SK-N-MC (cell line): ENCODE results near the gene HMGN3.

ENCODE experiments used
- EZH2 ChIP-seq: fragments of 200-600 bp; sonication (generic); IDR thresholded peaks from one replicate; pipeline ENCODE4 v1.6.1; 2017; ENCODE audit warnings: antibody characterized with exemption
- FOXP2 ChIP-seq: optimal IDR thresholded peaks from 2 replicates; pipeline ENCODE3; 2011; ENCODE audit warnings: mild to moderate bottlenecking, moderate library complexity; ENCODE audit not compliant: insufficient read depth; ENCODE audit errors: extremely low read length, control extremely low read depth
- POLR2AphosphoS5 ChIP-seq: IDR thresholded peaks from 2 replicates; pipeline ENCODE4 v1.6.1; 2012; ENCODE audit warnings: mild to moderate bottlenecking, low read depth, low read length, borderline replicate concordance

DNA sequence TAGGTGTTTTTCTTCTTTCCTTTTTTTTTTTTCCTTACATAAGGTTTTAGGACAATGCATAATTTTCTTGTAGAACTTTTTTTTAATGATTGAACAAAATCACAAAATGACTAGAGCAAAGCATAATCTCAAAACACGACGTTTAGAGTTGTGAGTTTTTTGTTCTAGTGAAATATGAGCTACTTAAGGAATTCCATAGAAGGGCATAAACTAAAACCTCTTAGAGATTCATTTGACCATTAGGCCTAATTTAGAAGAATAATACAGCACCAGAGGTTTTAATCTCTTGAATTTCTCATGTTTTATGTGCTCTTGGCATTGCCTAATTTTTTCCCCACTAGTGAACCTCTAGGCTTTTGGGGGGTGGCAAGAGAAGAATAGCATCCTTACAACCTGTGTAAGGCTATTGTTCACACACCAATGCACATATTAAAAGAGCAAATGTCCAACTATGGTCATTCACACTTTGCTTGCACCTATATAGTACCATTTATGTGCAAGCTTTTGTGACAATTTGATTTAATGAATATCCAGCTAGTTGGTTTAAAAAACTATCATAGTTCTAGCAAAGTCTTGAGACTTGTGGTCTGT is 44.6 kb downstream of the HMGN3 start:
- no peak for TF ChIP-seq EZH2
- TF ChIP-seq POLR2AphosphoS5 = no peak
- no peak for TF ChIP-seq FOXP2
